SK-N-SH (cell line): ENCODE data around the gene B4GALT6. TPM values are rescaled to one million over a fixed set of nuclear protein-coding genes. Genes with fewer than 3 reads are reported as not detected.
A peak's percentile ranks its signal among the peaks of the same experiment; 100 is the strongest.

Experiments used
- CTCF ChIA-PET: fragments of 300-600, 350-600 bp; formaldehyde crosslinking; extraction: SDS; loops from one replicate; lab custom pipeline; 2021; lab: Yijun Ruan, JAX
- POLR2A ChIA-PET: fragments of 350-600 bp; sonication (Branson Sonifier 250); formaldehyde crosslinking; extraction: SDS; loops from one replicate; lab custom pipeline; 2020; ENCODE audit warnings: antibody characterized with exemption, inconsistent platforms; lab: Yijun Ruan, JAX
- DNase-seq: peaks from one replicate; pipeline ENCODE4 v3.0.0; 2012
- H2AFZ ChIP-seq: fragments of 200-600 bp; sonication (generic); 2 replicates; pipeline ENCODE4 v1.8.1; 2016; ENCODE audit warnings: antibody characterized with exemption, mild to moderate bottlenecking, low read depth
- H3F3A ChIP-seq: fragments of 200-600 bp; sonication (generic); replicated peaks from 2 replicates; pipeline ENCODE3; 2016; ENCODE audit warnings: antibody characterized with exemption, mild to moderate bottlenecking; ENCODE audit not compliant: insufficient read depth
- H3K27ac ChIP-seq, 2 experiments: fragments of 200-500 bp in 1 of 2; fragments of 200-600 bp in 1 of 2; sonication (Bioruptor generic) in 1 of 2; sonication (generic), shearing (Covaris generic) in 1 of 2; 2 replicates each; pipeline versions ENCODE4 v1.5.1 to v1.6.1; 2014 to 2016; ENCODE audit warnings: low read depth in 2 of 2, inconsistent platforms in 1 of 2, low read length in 1 of 2, mild to moderate bottlenecking in 1 of 2, mixed read lengths in 1 of 2
- H3K27me3 ChIP-seq: fragments of 200-600 bp; sonication (generic), shearing (Covaris generic); 2 replicates; pipeline ENCODE4 v1.6.1; 2016; ENCODE audit warnings: mixed run types; ENCODE audit not compliant: insufficient read depth
- H3K36me3 ChIP-seq, 2 experiments: fragments of 200-500 bp in 1 of 2; fragments of 200-600 bp in 1 of 2; sonication (Bioruptor generic) in 1 of 2; sonication (generic) in 1 of 2; replicated peaks in 1 of 2; 2 replicates each; pipeline versions ENCODE3 to v1.5.1; 2014 to 2016; ENCODE audit warnings: low read length in 1 of 2, mild to moderate bottlenecking in 1 of 2; ENCODE audit not compliant: insufficient read depth in 2 of 2, control insufficient read depth in 1 of 2
- H3K4me1 ChIP-seq, 2 experiments: fragments of 200-500 bp in 1 of 2; fragments of 200-600 bp in 1 of 2; sonication (Bioruptor generic) in 1 of 2; sonication (generic), shearing (Covaris generic) in 1 of 2; 2 replicates each; pipeline versions ENCODE4 v1.5.1 to v1.6.1; 2014 to 2016; ENCODE audit warnings: low read depth in 1 of 2, low read length in 1 of 2, mixed run types in 1 of 2; ENCODE audit not compliant: insufficient read depth in 2 of 2, control insufficient read depth in 1 of 2
- H3K4me2 ChIP-seq: fragments of 200-600 bp; sonication (generic), shearing (Covaris generic); 2 replicates; pipeline ENCODE4 v1.6.1; 2017; ENCODE audit warnings: mixed run types
- H3K4me3 ChIP-seq, 2 experiments: fragments of 200-500 bp in 1 of 2; fragments of 200-600 bp in 1 of 2; sonication (Bioruptor generic) in 1 of 2; sonication (generic), shearing (Covaris generic) in 1 of 2; 2 replicates each; pipeline versions ENCODE4 v1.5.1 to v1.8.1; 2014 to 2016; ENCODE audit warnings: low read depth in 2 of 2, inconsistent platforms in 1 of 2, low read length in 1 of 2, mild to moderate bottlenecking in 1 of 2, mixed read lengths in 1 of 2, moderate library complexity in 1 of 2
- H3K79me2 ChIP-seq: fragments of 200-600 bp; sonication (generic); 2 replicates; pipeline ENCODE4 v1.8.1; 2017; ENCODE audit warnings: mild to moderate bottlenecking; ENCODE audit not compliant: insufficient read depth
- H3K9ac ChIP-seq: fragments of 200-600 bp; sonication (generic); 2 replicates; pipeline ENCODE4 v1.6.1; 2017; ENCODE audit warnings: mixed run types
- H3K9me2 ChIP-seq: fragments of 200-600 bp; sonication (generic); 2 replicates; pipeline ENCODE4 v1.6.1; 2017; ENCODE audit warnings: mixed run types
- H3K9me3 ChIP-seq: fragments of 200-600 bp; sonication (generic); 2 replicates; pipeline ENCODE4 v1.6.1; 2017; ENCODE audit warnings: mixed run types, mild to moderate bottlenecking, moderate library complexity
- H4K20me1 ChIP-seq: fragments of 200-600 bp; sonication (generic); 2 replicates; pipeline ENCODE4 v1.6.1; 2017; ENCODE audit warnings: mild to moderate bottlenecking, mixed run types; ENCODE audit not compliant: insufficient read depth
- CHD2 ChIP-seq: fragments of 150-350 bp; IDR thresholded peaks from 2 replicates; pipeline ENCODE4 v1.6.1; 2018; ENCODE audit warnings: low read length; ENCODE audit not compliant: partially characterized antibody
- MEF2A ChIP-seq: IDR thresholded peaks from 2 replicates; pipeline ENCODE4 v1.4.0; 2012; ENCODE audit warnings: low read depth, borderline replicate concordance
- MXI1 ChIP-seq: IDR thresholded peaks from 2 replicates; pipeline ENCODE4 v1.6.1; 2012; ENCODE audit warnings: mild to moderate bottlenecking, low read depth, low read length, improper control_type of control experiment
- NRF1 ChIP-seq: IDR thresholded peaks from 2 replicates; pipeline ENCODE4 v1.6.1; 2012; ENCODE audit warnings: low read depth, mild to moderate bottlenecking, low read length
- RFX5 ChIP-seq: IDR thresholded peaks from 2 replicates; pipeline ENCODE4 v1.6.1; 2012; ENCODE audit warnings: mild to moderate bottlenecking, improper control_type of control experiment, low read length
- TAF1 ChIP-seq: IDR thresholded peaks from 2 replicates; pipeline ENCODE4 v1.6.1; 2012; ENCODE audit warnings: low read depth, mild to moderate bottlenecking, low read length, moderate library complexity, borderline replicate concordance
- TEAD4 ChIP-seq: IDR thresholded peaks from 2 replicates; pipeline ENCODE4 v1.4.0; 2012; ENCODE audit warnings: mild to moderate bottlenecking, borderline replicate concordance; ENCODE audit not compliant: insufficient read depth
- YY1 ChIP-seq: IDR thresholded peaks from 2 replicates; pipeline ENCODE4 v1.4.0; 2012; ENCODE audit warnings: low read depth, mild to moderate bottlenecking
- WGBS: methylation state at CpG from one replicate; pipeline ENCODE4 v1.1.6; 2017; ENCODE audit warnings: low lambda C conversion rate; 5-methylcytosine and 5-hydroxymethylcytosine counted together
- polyA plus RNA-seq, 3 experiments: library from polyadenylated mRNA; depleted of rRNA; stranded (reverse); fragments of >200 nt; gene quantifications; 2 replicates each; pipeline ENCODE4 v1.2.3, GENCODE V29; 2012
- TF ChIP-seq, protein P1 (sequence below): fragments of 200-600 bp; sonication (generic); IDR thresholded peaks from 2 replicates; pipeline ENCODE4 v1.6.1; 2017; ENCODE audit warnings: antibody characterized with exemption, mild to moderate bottlenecking, moderate library complexity

The B4GALT6 gene
- polyA plus RNA-seq, 1 of the 3 experiments (the other 2 are of a cell fraction), result 3.1 TPM

DNA sequence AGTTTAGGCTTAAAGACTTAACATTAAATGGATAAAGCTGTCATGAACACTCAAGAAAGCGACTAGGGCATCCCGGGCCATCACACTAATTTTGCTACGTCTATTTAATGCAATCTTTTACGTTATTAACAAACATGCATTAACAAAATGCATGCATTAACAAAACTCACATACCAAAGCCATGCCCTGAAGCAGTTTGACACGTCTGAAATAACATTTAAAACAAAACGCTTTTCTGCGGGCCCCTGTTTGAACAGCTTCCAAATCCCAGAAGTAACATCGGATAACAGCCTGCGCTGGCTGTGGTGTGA is 458 bp downstream of the B4GALT6 start:
- 14% methylated on average over 9 of the region's 9 CpGs for WGBS
- Histone ChIP-seq H3K4me3 (peak overlapping the region; percentile 56 to 75), H2AFZ (peak overlapping the region; percentile 86), H3K27ac (peak overlapping the region in 1 of 2 experiments; percentile 38; a peak in 1 of 4 replicates), H3K9ac (peak overlapping the region; percentile 69), H3K27me3 (no peaks in the 10 kb centered on the region), H4K20me1 (no peaks in the 10 kb centered on the region), H3K9me2 (no peaks in the 10 kb centered on the region), H3K9me3 (no peaks in the 10 kb centered on the region), H3K36me3 (no peaks in the 10 kb centered on the region), H3K4me2 (peak overlapping the region; percentile 87), H3K79me2 (peaks cover 12% of the 10 kb centered on the region; the same call in 1 of the 2 replicates), H3K4me1 (peaks cover 7 to 13% of the 10 kb centered on the region in 2 experiments; a peak in 3 of 4 replicates), H3F3A (peaks cover 11% of the 10 kb centered on the region)
- no peak for TF ChIP-seq RFX5
- 0 out of 2 replicates have a peak, but pooled peaks have one; percentile 44 for TF ChIP-seq MXI1
- POLR2A ChIA-PET, result no interaction called here
- CTCF ChIA-PET, result interaction anchor here (0.6 to 3.0 kb wide), 4 partner anchors 12 to 137 kb away, joined by 3 to 16 read pairs (median 4); no protein-coding TSS in a partner anchor
- no peak for DNase-seq

DNA sequence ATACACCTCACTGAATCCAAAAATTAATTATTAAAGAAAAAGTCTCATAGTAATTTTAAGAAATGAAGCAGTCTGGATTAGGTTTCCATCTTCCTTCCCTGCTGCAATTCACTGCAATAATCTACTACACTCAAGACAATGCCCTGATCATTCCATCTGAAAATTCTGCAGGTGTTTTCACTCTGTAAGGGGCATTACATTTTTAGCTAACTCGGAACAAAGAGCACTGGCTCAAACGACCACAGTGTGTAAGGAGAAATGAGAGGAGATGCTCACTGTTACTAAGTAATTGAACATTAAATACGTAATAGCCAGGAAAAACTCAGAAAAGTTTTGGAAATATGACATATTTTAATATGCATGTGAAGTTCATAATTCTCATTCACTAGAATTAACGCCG is 1.3 kb downstream of the B4GALT6 start:
- Histone ChIP-seq H3K9ac (no peak overlapping the region), H3K27ac (no peak overlapping the region), H3K79me2 (peaks cover 16% of the 10 kb centered on the region; the same call in 1 of the 2 replicates), H3K27me3 (no peaks in the 10 kb centered on the region), H3F3A (peaks cover 17% of the 10 kb centered on the region), H2AFZ (no peak overlapping the region), H3K4me1 (peaks cover 7 to 15% of the 10 kb centered on the region in 2 experiments; a peak in 3 of 4 replicates), H3K9me2 (no peaks in the 10 kb centered on the region), H3K4me3 (peak overlapping the region in 1 of 2 experiments; percentile 75; a peak in 2 of 4 replicates), H3K9me3 (no peaks in the 10 kb centered on the region), H4K20me1 (no peaks in the 10 kb centered on the region), H3K36me3 (no peaks in the 10 kb centered on the region), H3K4me2 (peak overlapping the region; percentile 87)
- CTCF ChIA-PET, result interaction anchor here (0.6 to 1.4 kb wide), 3 partner anchors 16 to 137 kb away, joined by 3 read pairs; no protein-coding TSS in a partner anchor
- WGBS, result 84% methylated on average over 5 of the region's 5 CpGs
- POLR2A ChIA-PET, result no interaction called here
- no peak for TF ChIP-seq NRF1
- TF ChIP-seq MEF2A, result no peak
- TF ChIP-seq MXI1, result no peak
- TF ChIP-seq TAF1, result no peak
- no peak for TF ChIP-seq CHD2
- TF ChIP-seq YY1, result no peak
- TF ChIP-seq, protein P1, sequence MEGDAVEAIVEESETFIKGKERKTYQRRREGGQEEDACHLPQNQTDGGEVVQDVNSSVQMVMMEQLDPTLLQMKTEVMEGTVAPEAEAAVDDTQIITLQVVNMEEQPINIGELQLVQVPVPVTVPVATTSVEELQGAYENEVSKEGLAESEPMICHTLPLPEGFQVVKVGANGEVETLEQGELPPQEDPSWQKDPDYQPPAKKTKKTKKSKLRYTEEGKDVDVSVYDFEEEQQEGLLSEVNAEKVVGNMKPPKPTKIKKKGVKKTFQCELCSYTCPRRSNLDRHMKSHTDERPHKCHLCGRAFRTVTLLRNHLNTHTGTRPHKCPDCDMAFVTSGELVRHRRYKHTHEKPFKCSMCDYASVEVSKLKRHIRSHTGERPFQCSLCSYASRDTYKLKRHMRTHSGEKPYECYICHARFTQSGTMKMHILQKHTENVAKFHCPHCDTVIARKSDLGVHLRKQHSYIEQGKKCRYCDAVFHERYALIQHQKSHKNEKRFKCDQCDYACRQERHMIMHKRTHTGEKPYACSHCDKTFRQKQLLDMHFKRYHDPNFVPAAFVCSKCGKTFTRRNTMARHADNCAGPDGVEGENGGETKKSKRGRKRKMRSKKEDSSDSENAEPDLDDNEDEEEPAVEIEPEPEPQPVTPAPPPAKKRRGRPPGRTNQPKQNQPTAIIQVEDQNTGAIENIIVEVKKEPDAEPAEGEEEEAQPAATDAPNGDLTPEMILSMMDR, result no peak
- DNase-seq, result no peak

DNA sequence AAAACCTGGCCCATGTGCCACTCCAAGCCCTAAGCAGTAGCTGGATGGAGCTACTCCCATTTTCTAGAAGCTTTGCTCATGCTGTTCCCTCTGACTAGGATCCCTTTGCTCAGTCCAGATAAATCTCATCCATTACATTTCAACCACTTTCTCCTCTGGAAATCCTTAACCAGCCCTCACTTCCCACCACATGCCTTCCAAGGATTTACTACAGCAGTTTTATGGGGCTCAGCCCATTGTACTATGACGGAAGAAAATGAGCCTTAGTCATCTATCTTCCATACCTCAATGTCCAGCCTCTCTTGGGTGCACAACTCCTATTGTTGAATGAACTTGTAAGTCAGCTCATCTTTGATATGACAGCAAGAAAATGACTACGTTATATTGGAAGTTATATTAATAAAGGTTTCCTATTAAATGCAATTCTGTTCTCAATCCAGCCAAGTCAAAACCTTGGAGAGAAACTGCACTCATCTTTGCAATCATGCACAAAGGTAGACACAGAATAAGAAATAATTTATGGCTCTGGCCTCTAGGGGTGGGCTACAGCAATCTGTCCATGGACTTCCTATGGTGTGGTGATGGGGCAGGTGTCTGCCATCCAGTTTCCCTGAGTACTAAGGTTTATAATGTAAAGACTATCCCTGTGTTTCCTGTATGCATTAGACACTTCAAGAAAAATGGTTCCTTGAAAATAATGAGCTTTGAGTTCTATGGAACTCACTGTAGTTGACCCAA is 3.4 kb downstream of the B4GALT6 start:
- Histone ChIP-seq H2AFZ (no peak overlapping the region), H3K36me3 (no peaks in the 10 kb centered on the region), H3K27ac (no peak overlapping the region), H4K20me1 (no peaks in the 10 kb centered on the region), H3K4me1 (peaks cover 11 to 15% of the 10 kb centered on the region in 2 experiments; a peak in 3 of 4 replicates), H3K9me3 (no peaks in the 10 kb centered on the region), H3K9ac (no peak overlapping the region), H3K4me3 (no peak overlapping the region), H3K9me2 (no peaks in the 10 kb centered on the region), H3K79me2 (peaks cover 29% of the 10 kb centered on the region; the same call in 1 of the 2 replicates), H3K4me2 (no peak overlapping the region), H3K27me3 (no peaks in the 10 kb centered on the region), H3F3A (peaks cover 17% of the 10 kb centered on the region)
- CTCF ChIA-PET, result interaction anchor here (0.9 to 1.3 kb wide), 3 partner anchors 8 to 14 kb away, joined by 3 read pairs; no protein-coding TSS in a partner anchor
- WGBS, result 91% methylated on average over 2 of the region's 2 CpGs
- TF ChIP-seq TEAD4, result no peak
- TF ChIP-seq, protein P1, result peak; percentile 23; the same call in 1 of the 2 replicates
- POLR2A ChIA-PET, result no interaction called here
- no peak for DNase-seq
